WERI-Rb-1 (cell line): ENCODE data around the gene ZNF684.

Source experiments
- DNase-seq: peaks from one replicate; pipeline ENCODE4 v3.0.0-alpha.2; 2020
- H3K27ac ChIP-seq: fragments of 250-450 bp; sonication (Bioruptor Pico); 2 replicates; pipeline ENCODE4 v1.5.1; 2020; ENCODE audit warnings: mild to moderate bottlenecking, moderate library complexity
- H3K27me3 ChIP-seq: fragments of 250-450 bp; sonication (Bioruptor Pico); 2 replicates; pipeline ENCODE4 v1.5.1; 2021; ENCODE audit warnings: mild to moderate bottlenecking, low read depth, moderate library complexity; ENCODE audit not compliant: insufficient read depth, severe bottlenecking
- H3K36me3 ChIP-seq: fragments of 250-450 bp; sonication (Bioruptor Pico); 2 replicates; pipeline ENCODE4 v1.5.1; 2020; ENCODE audit warnings: mild to moderate bottlenecking, moderate library complexity
- H3K4me3 ChIP-seq: 2 replicates; pipeline ENCODE4 v1.5.1; 2011; ENCODE audit warnings: low read depth, mild to moderate bottlenecking, control low read depth, low read length
- H3K9me3 ChIP-seq: fragments of 250-450 bp; sonication (Bioruptor Pico); 2 replicates; pipeline ENCODE4 v1.5.1; 2021; ENCODE audit warnings: mild to moderate bottlenecking, moderate library complexity; ENCODE audit not compliant: severe bottlenecking
- CTCF ChIP-seq: IDR thresholded peaks from 2 replicates; pipeline ENCODE4 v1.5.1; 2011; ENCODE audit warnings: low read depth, mild to moderate bottlenecking, control low read depth, inconsistent platforms, low read length

The ZNF684 gene

GRCh38 chr1:40530735-40531380 is 579 bp upstream of the ZNF684 start:
- peaks cover under 1% of the 10 kb centered on the region for H3K9me3 ChIP-seq
- TF ChIP-seq CTCF: no peak
- no peak for DNase-seq
- peak overlapping the region; percentile 92 for H3K4me3 ChIP-seq
- H3K27ac ChIP-seq: peak overlapping the region; percentile 80
- no peaks in the 10 kb centered on the region for H3K27me3 ChIP-seq
- H3K36me3 ChIP-seq: no peaks in the 10 kb centered on the region

DNA sequence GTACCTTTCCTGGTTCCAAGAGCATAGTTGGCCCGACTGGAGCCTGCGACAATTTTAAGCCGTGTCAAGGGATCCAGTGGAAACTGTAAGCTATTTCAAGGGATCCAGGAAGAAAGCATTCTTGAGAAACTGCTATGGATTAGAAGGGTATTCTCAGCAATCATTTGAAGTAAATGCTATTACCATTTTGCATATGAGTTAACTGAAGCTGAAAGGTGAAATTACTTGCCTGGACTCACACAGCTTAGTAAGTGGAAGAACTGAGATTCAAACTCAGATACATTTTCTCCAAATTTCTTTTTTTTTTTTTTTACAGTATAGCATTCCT is 589 bp downstream of the ZNF684 start:
- Histone ChIP-seq H3K36me3 (no peaks in the 10 kb centered on the region), H3K27me3 (no peaks in the 10 kb centered on the region), H3K27ac (peak overlapping the region; percentile 80), H3K9me3 (no peaks in the 10 kb centered on the region), H3K4me3 (peak overlapping the region; percentile 92)
- TF ChIP-seq CTCF: no peak
- no peak for DNase-seq

- H3K27ac ChIP-seq: no peak overlapping the region
- H3K36me3 ChIP-seq: no peaks in the 10 kb centered on the region
- DNase-seq: peak; percentile 47
- no peaks in the 10 kb centered on the region for H3K27me3 ChIP-seq
- H3K9me3 ChIP-seq: no peaks in the 10 kb centered on the region
- no peak overlapping the region for H3K4me3 ChIP-seq
- TF ChIP-seq CTCF: peak; percentile 68
Measured at GRCh38 chr1:40532844-40533424, 1.5 kb downstream of the ZNF684 start.

DNA sequence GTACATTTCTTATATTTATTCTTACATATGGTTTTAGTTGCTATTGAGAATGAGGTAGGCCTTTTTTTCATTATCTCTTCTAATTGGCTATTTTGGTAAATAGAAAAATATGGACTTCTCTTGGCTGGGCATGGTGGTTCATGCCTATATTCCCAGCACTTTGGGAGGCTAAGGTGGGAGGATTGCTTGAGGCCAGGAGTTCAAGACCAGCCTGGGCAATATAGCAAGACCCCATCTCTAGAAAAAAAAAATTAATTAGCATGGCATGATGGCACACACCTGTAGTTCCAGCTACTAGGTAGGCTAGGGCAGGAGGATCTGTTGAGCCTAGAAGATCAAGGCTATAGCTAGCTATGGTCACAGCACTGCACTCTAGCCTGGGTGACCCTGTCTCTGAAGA is 3.2 kb downstream of the ZNF684 start:
- no peak for TF ChIP-seq CTCF
- no peak for DNase-seq
- Histone ChIP-seq H3K36me3 (no peaks in the 10 kb centered on the region), H3K27ac (no peak overlapping the region), H3K4me3 (no peak overlapping the region), H3K9me3 (no peaks in the 10 kb centered on the region), H3K27me3 (no peaks in the 10 kb centered on the region)

DNA sequence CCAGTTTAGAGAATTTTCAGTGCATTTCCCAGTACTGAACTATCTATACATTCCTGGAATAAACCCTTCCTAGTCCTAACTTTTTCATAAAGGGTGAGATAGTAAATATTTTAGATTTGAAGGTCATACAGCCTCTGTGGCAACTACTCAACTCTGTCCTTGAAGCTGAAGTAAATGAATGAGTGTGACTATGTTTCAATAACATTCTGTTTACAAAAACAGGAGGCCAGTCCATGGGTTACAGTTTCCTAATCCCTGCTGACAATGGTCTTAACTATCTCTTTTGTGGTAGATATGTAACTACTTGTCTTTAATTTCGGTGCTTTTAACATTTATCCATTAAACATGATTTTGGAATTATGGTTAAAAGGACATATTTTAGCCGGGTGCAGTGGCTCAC is 4.3 kb downstream of the ZNF684 start:
- H3K27ac ChIP-seq: no peak overlapping the region
- H3K36me3 ChIP-seq: no peaks in the 10 kb centered on the region
- DNase-seq: no peak
- TF ChIP-seq CTCF: no peak
- H3K9me3 ChIP-seq: no peaks in the 10 kb centered on the region
- no peaks in the 10 kb centered on the region for H3K27me3 ChIP-seq
- no peak overlapping the region for H3K4me3 ChIP-seq

GRCh38 chr1:40539338-40539737 is 7.9 kb downstream of the ZNF684 start:
- DNase-seq: no peak
- no peak overlapping the region for H3K27ac ChIP-seq
- no peaks in the 10 kb centered on the region; the same call in 1 of the 2 replicates for H3K36me3 ChIP-seq
- no peaks in the 10 kb centered on the region for H3K9me3 ChIP-seq
- H3K27me3 ChIP-seq: no peaks in the 10 kb centered on the region
- TF ChIP-seq CTCF: no peak
- H3K4me3 ChIP-seq: no peak overlapping the region
